Ammon's horn (tissue), 1 donor: ENCODE data around the gene DNAJC18.
A peak's percentile ranks its signal among the peaks of the same experiment; 100 is the strongest.
"Not testable (repeated sequence)": the region's sequence is repeated elsewhere in the genome, so short reads cannot be mapped to it uniquely, and the experiment has no call there.

Source experiments
- DNase-seq: peaks from one replicate; pipeline ENCODE4 v3.0.0-alpha.2; 2016; ENCODE audit warnings: low spot score

DNAJC18 gene

GRCh38 chr5:139439013-139439903 lies at the start of gene DNAJC18:
DNAJC18 (minus strand) TSS chr5:139439525; CDS start chr5:139439445, 80 bp downstream.
- peak; percentile 97 for DNase-seq

- DNase-seq = peak; percentile 83
Observed at GRCh38 chr5:139488260-139488659, 48.9 kb upstream of the DNAJC18 start.

- DNase-seq = no peak
Observed at GRCh38 chr5:139486201-139486600, 46.9 kb upstream of the DNAJC18 start.

GRCh38 chr5:139482890-139483208 lies 43.5 kb upstream of the DNAJC18 start:
- not testable (repeated sequence) for DNase-seq

GRCh38 chr5:139482050-139482889 lies 42.9 kb upstream of the DNAJC18 start, which contains the start of gene STING1:
STING1 (minus strand) TSS chr5:139482758; CDS start chr5:139481704, 1,054 bp downstream.
- DNase-seq = peak; percentile 59

GRCh38 chr5:139481580-139482049 lies 42.3 kb upstream of the DNAJC18 start:
- no peak for DNase-seq

GRCh38 chr5:139481122-139481533 lies 41.8 kb upstream of the DNAJC18 start:
- DNase-seq = no peak

GRCh38 chr5:139479729-139480128 lies 40.4 kb upstream of the DNAJC18 start:
- not testable (repeated sequence) for DNase-seq

- DNase-seq = not testable (repeated sequence)
Observed at GRCh38 chr5:139478657-139479423, 39.5 kb upstream of the DNAJC18 start.

GRCh38 chr5:139475865-139476617 lies 36.7 kb upstream of the DNAJC18 start:
- no peak for DNase-seq

GRCh38 chr5:139474890-139475791 lies 35.8 kb upstream of the DNAJC18 start:
- peak; percentile 25 for DNase-seq

GRCh38 chr5:139473565-139473964 lies 34.2 kb upstream of the DNAJC18 start:
- DNase-seq = no peak

- no peak for DNase-seq
Observed at GRCh38 chr5:139473105-139473504, 33.8 kb upstream of the DNAJC18 start.

- no peak for DNase-seq
Observed at GRCh38 chr5:139472386-139473030, 33.2 kb upstream of the DNAJC18 start.

- DNase-seq = no peak
Observed at GRCh38 chr5:139470821-139471300, 31.5 kb upstream of the DNAJC18 start, which contains the start of gene SMIM33. SMIM33 (plus strand) TSS chr5:139471004; CDS start chr5:139471122, 118 bp downstream.

GRCh38 chr5:139468421-139468931 lies 29.2 kb upstream of the DNAJC18 start:
- DNase-seq = no peak

- no peak for DNase-seq
Observed at GRCh38 chr5:139462586-139463276, 23.4 kb upstream of the DNAJC18 start, which contains the start of gene ECSCR. ECSCR (minus strand) TSS chr5:139462743; CDS start chr5:139462670, 73 bp downstream.

GRCh38 chr5:139461698-139462097 lies 22.4 kb upstream of the DNAJC18 start:
- DNase-seq = no peak
